Suppressor macrophage treated with lipopolysaccharide for 1 hour (primary cell): ENCODE results near the gene NFIA.
"Not testable (repeated sequence)": the region's sequence is repeated elsewhere in the genome, so short reads cannot be mapped to it uniquely, and the experiment has no call there.

ENCODE experiments used
- DNase-seq, 3 donors: peaks; one replicate each; pipeline ENCODE4 v3.0.0-alpha.2; 2020 to 2022

NFIA gene

DNA sequence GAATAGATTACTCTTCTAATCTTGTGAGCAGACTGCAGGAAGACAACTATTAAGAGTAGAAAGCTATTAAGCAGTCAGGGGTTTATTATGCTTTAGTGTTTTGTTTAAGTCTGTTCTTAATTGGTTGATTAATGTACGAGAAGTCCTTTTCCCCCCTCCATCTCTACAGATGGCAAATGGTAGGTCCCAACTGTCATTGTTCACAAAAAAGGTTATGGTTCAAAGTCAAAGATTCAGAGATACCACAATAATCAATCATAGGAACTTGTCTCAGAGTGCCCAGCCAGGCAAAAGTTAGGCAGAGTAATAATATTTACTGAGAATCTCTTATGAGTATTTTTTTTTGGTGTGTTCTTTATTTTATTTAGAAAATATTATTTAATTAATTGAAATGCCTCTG lies 26.8 kb downstream of the NFIA start:
- no peak for DNase-seq

DNA sequence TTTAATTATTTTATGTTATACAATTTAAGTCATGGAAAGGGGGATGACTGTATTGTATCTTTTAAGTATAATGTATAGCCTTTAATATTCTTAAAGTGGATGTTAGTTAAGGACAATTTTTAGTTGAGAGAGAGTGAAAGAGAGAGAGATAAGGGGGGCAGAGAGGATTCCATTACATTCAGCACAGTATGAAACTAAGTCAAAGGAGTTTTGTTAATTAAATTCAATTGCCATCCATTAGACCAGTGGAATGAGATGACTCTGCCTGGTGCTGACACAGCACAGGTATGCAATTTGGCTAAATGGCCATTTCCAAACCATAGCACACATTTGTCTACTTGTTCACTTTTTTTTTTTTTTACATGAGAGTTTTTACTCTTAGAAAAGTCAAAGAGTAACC lies 27.5 kb downstream of the NFIA start:
- DNase-seq, result no peak

- no peak for DNase-seq
These were observed 28.2 kb downstream of the NFIA start for GRCh38 chr1:61110554-61110953.

DNA sequence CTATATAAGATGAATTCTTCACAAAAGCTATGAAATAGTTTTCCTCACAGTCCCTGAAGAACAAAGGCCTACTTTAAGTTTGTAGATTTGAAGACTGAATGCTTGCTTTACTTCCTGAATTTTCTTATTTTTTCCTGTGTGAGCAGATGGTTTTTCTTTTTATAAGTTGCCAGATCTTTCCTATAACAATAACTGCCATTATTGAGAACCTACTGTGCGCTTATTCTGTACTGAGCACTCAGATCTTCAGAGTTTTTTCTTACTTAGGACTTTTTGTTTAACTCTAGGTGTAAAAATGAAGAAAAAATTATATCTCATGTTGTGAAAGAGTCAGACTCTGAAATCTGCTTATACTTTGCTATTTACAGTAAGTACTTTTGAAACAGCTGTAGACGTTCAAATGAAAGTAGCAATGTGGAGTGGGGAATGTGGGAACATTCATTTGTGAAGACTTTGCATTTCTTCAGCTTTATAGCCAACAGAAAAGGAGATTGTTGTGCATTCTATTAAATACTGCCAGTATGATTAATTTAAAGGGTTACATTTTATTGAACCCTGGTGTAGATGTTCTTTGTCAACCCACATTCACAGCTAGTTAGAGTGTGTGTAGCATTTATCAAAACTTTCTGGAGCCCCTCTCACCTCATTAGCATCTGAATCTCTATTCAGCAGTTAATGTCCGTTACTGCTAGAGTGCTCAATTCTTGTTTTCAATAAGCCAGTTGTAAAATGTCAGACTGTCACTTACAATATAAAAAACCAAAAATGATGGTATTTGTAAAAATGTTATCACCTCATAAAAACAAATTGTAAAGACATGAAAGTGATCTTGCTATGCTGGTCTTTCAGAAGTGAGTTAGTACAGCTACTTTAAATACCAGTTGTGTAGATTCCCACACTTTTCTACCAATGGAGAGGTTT lies 29.0 kb downstream of the NFIA start:
- DNase-seq, result no peak

GRCh38 chr1:61114178-61114870 lies 32.0 kb downstream of the NFIA start:
- DNase-seq, result no peak

GRCh38 chr1:61115436-61115835 lies 33.1 kb downstream of the NFIA start:
- no peak for DNase-seq

DNA sequence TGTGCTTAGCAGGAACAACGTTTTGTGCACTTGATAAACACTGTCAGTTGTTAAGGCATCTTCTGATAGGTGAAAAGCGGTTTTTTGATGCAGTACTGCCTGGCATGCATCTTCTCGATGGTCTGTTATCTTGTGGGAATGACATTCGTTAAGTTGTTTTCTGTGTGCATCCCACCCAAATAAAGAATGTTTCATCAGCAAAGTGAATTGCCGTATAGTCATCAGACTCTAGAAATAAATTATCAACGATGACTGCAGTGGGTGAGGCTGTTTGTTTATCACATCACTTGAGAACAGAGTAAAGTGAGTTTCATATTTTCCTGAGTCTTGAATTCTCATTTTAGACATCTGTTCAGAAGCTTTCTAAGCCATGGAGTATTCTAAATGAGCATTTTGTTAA lies 34.1 kb downstream of the NFIA start:
- DNase-seq, result no peak

- no peak for DNase-seq
These were observed 34.9 kb downstream of the NFIA start for GRCh38 chr1:61117283-61117682.

DNA sequence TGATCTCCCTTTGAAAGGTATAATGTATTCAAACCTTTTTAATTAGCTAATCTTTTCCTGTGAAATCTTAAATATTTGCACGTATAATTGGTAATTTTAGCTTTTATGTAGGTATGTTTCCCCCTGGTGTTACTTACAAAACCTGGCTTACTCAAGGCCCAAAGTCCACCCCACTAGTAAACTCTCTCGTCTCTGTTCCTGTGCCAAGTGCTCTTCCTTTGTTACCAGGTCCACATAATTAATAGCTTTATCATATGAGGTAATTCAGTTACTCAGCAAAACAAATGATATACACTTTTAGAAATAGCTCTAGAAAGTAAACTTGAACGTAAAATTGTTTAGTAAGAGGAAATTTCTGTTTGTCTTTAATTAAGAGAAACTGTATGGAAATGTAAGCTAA lies 36.7 kb downstream of the NFIA start:
- no peak for DNase-seq

GRCh38 chr1:61120246-61120840 lies 38.0 kb downstream of the NFIA start:
- no peak for DNase-seq

DNA sequence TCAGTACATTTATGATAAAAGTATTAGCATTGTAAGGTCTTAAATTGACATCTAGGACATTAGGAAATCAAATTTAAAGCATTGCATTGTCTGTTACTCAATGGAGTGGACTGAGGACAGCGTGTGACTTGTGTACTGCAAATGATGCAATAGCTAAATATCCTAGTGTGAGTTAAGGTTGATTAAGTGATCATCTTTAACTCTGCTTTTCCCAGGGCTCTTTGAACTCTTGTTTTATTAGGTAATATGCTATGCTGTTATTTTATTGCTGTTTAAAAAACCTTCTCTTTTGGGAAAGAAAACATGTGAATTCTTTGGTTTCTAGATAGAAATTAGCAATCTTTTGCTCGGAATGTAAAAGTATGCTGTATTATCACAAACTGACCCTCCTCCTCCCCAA lies 38.6 kb downstream of the NFIA start:
- peak; percentile 47 to 65 (median 62) for DNase-seq

DNA sequence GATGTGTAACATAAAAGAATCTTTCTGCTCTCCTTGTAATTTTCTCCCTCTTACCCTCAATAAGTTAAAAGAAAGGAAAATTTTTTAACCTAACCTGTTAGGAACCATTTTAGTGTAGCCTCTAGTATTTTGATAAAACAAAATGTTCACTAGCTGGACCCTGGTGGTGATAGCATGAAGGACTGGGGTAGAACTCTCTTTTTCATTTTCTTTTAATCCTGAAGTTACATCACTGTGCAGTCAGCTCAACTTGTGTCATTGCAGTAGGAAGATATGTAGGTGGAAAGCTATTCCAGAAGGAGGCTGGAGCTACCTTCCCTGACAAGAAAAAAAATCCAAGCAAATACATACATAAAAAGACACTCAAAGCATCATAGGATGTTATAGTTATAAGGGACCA lies 39.3 kb downstream of the NFIA start:
- peak; percentile 10 to 36 (median 34) for DNase-seq

GRCh38 chr1:61122389-61122788 lies 40.0 kb downstream of the NFIA start:
- DNase-seq, result no peak

GRCh38 chr1:61123326-61123725 lies 41.0 kb downstream of the NFIA start:
- DNase-seq, result no peak

DNA sequence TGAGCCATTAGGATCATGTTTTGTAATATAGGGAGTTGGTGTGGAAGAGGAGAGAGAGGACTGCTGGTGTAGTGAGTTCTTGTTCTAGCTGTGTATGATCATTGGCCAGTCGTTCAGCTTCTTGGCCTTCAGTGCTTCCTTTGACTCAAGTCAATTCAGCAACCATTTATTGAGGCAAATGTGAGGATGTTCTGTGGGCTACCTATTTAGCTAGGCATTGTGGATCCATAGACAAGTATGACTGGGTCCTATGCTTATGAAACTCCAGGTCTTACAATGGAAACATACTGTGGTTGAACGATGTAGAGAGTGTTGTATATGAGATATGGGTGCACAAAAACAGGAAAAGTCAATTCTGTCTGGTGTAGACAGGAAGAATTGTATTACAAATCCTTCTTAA lies 41.7 kb downstream of the NFIA start:
- no peak for DNase-seq

DNA sequence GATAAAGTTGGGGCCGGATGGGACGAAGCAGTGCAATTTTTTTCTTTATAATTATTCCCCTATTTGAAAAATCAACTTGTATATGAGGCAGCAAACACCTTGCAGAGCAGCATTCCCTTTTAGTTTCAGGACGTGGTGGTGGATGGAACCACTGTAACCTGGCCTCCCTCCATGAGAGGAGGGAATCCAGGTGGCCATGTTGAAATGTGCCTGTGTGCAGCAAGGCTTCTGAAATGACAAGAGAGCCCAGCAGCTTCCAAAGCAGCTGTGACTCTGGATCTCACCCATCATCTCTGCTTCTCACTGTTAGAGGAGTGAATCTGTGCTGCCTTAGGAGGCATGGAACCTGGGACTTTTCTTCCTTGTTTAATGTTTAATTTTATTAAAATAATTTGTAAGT lies 42.3 kb downstream of the NFIA start:
- no peak for DNase-seq

DNA sequence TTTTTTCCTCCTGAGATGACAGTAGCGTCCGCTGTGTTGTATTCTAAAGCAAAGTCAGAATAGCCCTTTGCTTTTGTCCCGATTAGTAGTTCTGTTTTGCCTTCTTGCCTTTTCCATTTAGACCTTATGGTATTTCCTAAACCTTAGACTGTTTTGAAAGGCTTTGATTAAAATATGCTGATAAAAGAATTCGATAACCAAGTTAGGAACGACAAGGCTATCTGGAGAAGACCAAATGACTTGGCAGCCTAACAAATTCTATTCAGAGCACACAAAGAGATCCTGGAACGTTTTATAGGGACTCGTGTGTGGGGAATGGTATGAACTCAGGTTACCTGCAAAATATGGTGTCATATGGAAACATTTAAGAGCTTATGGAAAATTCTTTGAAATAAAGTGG lies 42.9 kb downstream of the NFIA start:
- DNase-seq, result no peak

- DNase-seq, result no peak
These were observed 43.5 kb downstream of the NFIA start for GRCh38 chr1:61125895-61126294.

GRCh38 chr1:61126843-61127242 lies 44.5 kb downstream of the NFIA start:
- not testable (repeated sequence) for DNase-seq

DNA sequence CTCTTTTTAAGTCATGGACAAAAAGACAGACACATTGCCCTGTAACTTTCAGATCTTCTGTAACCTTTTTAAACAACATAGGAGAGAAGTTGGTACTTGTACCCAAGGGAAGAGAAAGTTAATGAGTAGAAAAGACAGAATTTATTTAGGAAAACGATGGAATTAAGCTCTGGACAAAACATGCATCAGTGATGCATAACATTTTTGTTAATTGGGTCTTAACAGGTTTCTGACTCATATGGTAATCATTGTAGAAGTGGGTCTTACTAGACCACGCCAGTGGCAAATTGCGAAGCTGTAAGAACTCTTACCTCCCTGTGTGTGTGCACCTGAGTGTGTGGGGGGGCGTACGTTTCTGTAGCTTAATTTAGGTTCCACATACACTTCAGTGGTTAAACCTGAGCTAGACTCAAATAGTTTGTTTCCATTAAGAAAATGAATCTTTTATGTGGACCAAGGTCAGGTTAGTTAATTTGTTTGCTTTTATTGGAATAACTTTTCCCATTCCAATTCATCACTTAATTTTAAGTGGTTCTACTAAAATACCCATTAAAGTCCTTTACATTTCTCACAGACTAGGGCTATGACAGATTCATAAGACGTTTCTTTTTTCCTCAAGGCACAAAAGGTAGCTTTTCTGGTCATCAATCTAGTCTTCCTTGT lies 48.1 kb downstream of the NFIA start:
- no peak for DNase-seq

DNA sequence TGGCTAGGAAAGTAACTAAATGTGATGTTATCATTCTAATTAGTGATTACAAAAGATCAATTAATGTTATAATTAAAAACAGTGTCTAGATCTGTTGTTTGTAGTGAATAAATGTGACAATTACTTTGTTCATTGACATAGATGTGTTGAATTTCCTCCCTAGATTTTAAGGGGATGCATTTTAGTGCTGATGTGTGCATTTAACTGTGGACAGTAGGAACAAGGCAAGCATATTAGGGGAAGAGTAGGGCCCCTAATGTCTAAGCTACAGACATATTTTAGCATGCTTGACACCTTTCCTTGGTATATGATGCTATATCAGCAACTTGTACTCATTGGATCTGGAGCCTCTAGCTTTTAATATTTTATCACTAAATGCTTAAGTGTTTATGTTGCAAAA lies 48.9 kb downstream of the NFIA start:
- DNase-seq, result no peak

- DNase-seq, result no peak
These were observed 49.4 kb downstream of the NFIA start for GRCh38 chr1:61131716-61132115.

DNA sequence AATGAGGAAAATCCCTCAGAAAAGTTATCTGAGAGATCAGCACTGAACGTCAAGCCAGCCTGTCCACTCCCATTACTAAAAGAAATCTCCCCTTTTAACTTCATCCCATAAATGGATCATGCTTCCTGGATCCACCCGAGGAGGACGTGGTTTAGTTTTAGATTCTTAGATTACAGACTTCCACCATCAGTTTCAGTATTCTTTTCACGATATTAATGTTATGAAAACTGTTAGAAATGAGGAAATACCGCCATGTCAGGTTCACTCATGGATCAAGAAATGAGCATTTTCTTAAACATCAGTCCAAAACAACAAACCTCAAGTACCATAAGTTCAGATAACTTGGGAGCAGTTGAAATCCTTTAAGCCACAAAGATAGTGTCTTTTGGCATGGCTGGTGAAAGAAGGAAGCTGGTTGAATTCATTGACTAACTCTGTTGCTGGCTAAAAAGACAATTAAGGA lies 49.8 kb downstream of the NFIA start:
- DNase-seq, result peak; percentile 22 to 72 (median 37)
